HuH-7 (cell line): ENCODE data around the gene NSUN5.
"Not testable (repeated sequence)": the region's sequence is repeated elsewhere in the genome, so short reads cannot be mapped to it uniquely, and the experiment has no call there.

Experiments
- DNase-seq: peaks from one replicate; pipeline ENCODE4 v3.0.0; 2011; ENCODE audit warnings: low spot score

Gene NSUN5

DNA sequence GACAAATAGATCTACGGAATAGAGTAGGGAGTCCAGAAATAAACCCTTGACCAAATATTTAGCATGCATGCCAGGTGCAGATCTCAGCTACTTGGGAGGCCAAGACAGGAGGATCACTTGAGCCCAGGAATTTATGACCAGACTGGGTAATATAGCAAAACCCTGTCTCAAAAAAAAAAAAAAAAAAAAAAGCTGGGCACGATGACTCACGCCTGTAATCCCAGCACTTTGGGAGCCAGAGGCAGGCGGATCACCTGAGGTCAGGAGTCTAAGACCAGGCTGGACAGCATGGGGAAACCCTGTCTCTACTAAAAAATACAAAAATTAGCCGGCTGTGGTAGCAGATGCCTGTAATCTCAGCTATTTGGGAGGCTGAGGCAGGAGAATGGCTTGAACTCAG is 31.4 kb downstream of the NSUN5 start:
- not testable (repeated sequence) for DNase-seq

DNA sequence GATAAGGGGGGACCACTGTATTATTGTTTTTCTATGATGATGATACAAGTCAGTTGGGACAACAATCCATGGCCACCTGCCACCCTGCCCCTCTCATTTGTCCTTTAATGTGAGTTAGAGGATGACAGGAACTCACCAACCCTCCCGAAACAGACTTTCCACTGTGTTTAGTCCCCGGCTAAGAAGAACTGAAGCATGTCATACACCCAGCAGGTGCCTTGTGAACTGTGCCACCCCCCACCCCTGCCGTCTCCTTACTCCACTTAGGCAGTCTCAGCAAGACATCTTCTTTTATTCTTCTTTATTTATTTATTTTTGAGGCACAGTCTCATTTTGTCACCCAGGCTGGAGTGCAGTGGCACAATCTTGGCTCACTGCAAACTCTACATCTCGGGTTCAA is 40.8 kb downstream of the NSUN5 start:
- DNase-seq = not testable (repeated sequence)

DNA sequence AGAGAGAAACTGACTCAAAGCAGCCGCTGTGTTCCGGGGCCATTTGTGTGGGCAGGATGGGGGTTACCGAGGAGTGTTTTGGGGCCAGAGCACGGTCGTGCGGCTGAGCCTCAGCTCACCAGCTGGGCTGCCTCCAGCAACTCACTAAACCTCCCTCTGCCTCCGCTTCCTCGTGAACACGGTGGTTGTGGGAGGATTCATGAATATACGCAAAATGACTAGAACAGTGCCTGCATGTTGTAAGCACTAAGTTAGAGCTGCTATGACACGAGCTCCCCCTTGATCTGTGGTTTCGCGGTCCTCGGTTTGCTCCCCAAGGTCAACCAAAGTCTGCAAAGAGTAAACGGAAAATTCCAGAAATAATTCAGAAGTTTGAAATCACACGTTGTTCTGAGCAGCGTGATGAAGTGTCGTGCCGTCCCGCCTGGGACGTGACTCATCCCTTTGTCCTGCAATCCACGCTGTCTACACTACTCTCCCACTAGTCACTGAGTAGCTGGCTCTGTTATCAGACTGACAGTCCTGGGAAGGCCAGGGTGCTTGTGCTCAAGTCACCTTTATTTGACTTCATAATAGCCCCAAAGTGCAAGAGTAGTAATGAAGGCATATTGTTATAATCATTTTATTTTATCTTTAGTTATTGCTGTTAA is 41.8 kb downstream of the NSUN5 start:
- not testable (repeated sequence) for DNase-seq

DNA sequence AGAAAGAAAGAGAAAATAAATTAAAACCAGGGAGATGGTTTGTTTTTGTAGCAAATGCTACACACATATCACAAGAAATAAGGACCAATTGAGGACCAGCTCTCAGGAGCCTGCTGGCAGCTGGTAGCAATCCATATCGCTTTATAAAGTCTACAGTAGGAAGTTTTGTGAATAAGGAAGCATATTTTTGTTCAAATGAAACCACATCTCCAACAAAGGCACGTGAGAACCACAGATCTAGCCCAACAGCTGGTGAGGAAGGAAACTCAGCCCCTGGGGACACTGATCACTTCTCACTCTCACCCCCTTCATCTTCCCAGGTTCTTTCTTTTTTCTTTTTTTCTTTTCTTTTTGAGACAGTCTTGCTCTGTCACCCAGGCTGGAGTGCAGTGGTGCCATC is 46.2 kb downstream of the NSUN5 start:
- DNase-seq = not testable (repeated sequence)
